Sigmoid colon (tissue), 7 donors: Measurements from ENCODE around the gene RNU7-1. TPM values are rescaled to one million over a fixed set of nuclear protein-coding genes. Genes with fewer than 3 reads are reported as not detected.

Experiments used
- DNase-seq: peaks from one replicate; pipeline ENCODE4 v3.0.0-alpha.2; 2019
- H3K27ac ChIP-seq, 4 donors: fragments of 200-600 bp; sonication (generic); one replicate each; pipeline ENCODE4 v1.5.1; 2016 to 2019; ENCODE audit warnings: mild to moderate bottlenecking in 1 of 4
- H3K27me3 ChIP-seq, 3 donors: fragments of 200-600 bp; sonication (generic); one replicate each; pipeline ENCODE4 v1.5.1; 2019; ENCODE audit warnings: mild to moderate bottlenecking in 1 of 3
- H3K36me3 ChIP-seq, 4 donors: fragments of 200-600 bp; sonication (generic); one replicate each; pipeline ENCODE4 v1.5.1; 2016 to 2019
- H3K4me1 ChIP-seq, 4 donors: fragments of 200-600 bp; sonication (generic); one replicate each; pipeline ENCODE4 v1.5.1; 2017 to 2019
- H3K4me3 ChIP-seq, 4 donors: fragments of 200-600 bp; sonication (generic); one replicate each; pipeline ENCODE4 v1.5.1; 2017 to 2019; ENCODE audit warnings: mild to moderate bottlenecking in 2 of 4, moderate library complexity in 1 of 4
- H3K9me3 ChIP-seq, 4 donors: fragments of 200-600 bp in 3 of 4; sonication (generic) in 3 of 4; one replicate each; pipeline versions ENCODE4 v1.5.1 to v1.6.1; 2013 to 2019
- EP300 ChIP-seq, 4 donors: sonication (generic); formaldehyde crosslinking; IDR thresholded peaks; one replicate each; pipeline ENCODE4 v1.6.1; 2017; ENCODE audit warnings: antibody characterized with exemption in 4 of 4
- POLR2A ChIP-seq, 2 donors: fragments of 450-650 bp; IDR thresholded peaks; one replicate each; pipeline ENCODE4 v1.6.1; 2016; ENCODE audit warnings: antibody characterized with exemption in 2 of 2, mild to moderate bottlenecking in 2 of 2, moderate library complexity in 2 of 2
- POLR2AphosphoS5 ChIP-seq, 4 donors: sonication (generic); formaldehyde crosslinking; IDR thresholded peaks; one replicate each; pipeline ENCODE4 v1.6.1; 2017; ENCODE audit warnings: antibody characterized with exemption in 4 of 4
- WGBS, 2 donors: extraction: QIAGEN DNeasy Blood & Tissue Kit; methylation state at CpG; one replicate each; pipeline ENCODE4 v1.1.7; 2013; 5-methylcytosine and 5-hydroxymethylcytosine counted together
- intact Hi-C: fragments of 100-400 bp; cut with DNase I; formaldehyde crosslinking; loops from one replicate; pipeline ENCODE4 v1.15.1; 2023
- polyA plus RNA-seq, 3 donors: library from polyadenylated mRNA; stranded (reverse); fragments of 200-250 nt; gene quantifications; one replicate each; pipeline ENCODE4 v1.2.3, GENCODE V29; 2013
- total RNA-seq, 4 donors: library from RNA; depleted of rRNA; stranded (reverse); fragments of >200 nt; gene quantifications; one replicate each; pipeline ENCODE4 v1.1.0, GENCODE V29; 2016
- TF ChIP-seq, protein P1 (sequence below), 4 experiments: fragments of 450-650 bp in 3 of 4; fragments of 200-600 bp in 1 of 4; IDR thresholded peaks; one replicate each; pipeline ENCODE4 v1.5.1; 2016 to 2019; ENCODE audit warnings: antibody characterized with exemption in 4 of 4, mild to moderate bottlenecking in 3 of 4, moderate library complexity in 2 of 4
- donor health status: healthy with polysubstance abuse.
- donor health status: Bipolar disorder and iron deficiency.
- donor health status: healthy.

RNU7-1 gene
- total and polyA plus RNA-seq, 7 donors = not detected

DNA sequence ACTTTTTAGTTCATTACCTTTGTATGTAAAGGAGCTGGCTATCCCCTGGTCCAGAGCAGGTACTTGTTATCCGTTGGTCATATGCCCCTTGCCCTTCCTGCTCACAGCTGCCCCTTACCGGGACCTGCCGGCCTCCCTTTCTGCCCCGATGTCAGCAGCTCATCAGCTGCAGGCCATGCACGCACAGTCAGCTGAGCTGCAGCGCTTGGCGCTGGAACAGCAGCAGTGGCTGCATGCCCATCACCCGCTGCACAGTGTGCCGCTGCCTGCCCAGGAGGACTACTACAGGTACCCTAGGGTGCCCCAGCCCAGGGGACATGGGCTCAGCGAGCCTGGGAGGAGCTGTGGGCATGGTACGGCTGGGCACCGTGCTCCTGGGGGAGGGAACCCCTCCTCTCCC lies 2.3 kb upstream of the RNU7-1 start:
- WGBS, 2 donors = 91 to 94% methylated on average over 12 of the region's 12 CpGs
- intact Hi-C loops = no loop called here
- no peaks in the 10 kb centered on the region for H3K9me3 ChIP-seq
- no peak overlapping the region for H3K4me3 ChIP-seq
- peaks cover 5 to 47% (median 12%) of the 10 kb centered on the region in 4 donors for H3K36me3 ChIP-seq
- H3K27me3 ChIP-seq = no peaks in the 10 kb centered on the region
- H3K27ac ChIP-seq = peak overlapping the region; percentile 37 to 99 (median 93)
- no peak for DNase-seq
- peaks cover 0 to 75% (median 64%) of the 10 kb centered on the region in 4 donors for H3K4me1 ChIP-seq
- TF ChIP-seq, protein P1, sequence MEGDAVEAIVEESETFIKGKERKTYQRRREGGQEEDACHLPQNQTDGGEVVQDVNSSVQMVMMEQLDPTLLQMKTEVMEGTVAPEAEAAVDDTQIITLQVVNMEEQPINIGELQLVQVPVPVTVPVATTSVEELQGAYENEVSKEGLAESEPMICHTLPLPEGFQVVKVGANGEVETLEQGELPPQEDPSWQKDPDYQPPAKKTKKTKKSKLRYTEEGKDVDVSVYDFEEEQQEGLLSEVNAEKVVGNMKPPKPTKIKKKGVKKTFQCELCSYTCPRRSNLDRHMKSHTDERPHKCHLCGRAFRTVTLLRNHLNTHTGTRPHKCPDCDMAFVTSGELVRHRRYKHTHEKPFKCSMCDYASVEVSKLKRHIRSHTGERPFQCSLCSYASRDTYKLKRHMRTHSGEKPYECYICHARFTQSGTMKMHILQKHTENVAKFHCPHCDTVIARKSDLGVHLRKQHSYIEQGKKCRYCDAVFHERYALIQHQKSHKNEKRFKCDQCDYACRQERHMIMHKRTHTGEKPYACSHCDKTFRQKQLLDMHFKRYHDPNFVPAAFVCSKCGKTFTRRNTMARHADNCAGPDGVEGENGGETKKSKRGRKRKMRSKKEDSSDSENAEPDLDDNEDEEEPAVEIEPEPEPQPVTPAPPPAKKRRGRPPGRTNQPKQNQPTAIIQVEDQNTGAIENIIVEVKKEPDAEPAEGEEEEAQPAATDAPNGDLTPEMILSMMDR (IDR thresholded peaks at IDR 0.05) = no peak
- TF ChIP-seq POLR2AphosphoS5 (IDR thresholded peaks at IDR 0.05) (peak in 3 of 4 donors; percentile 13 to 40 (median 35)), EP300 (IDR thresholded peaks at IDR 0.05) (no peak), POLR2A (IDR thresholded peaks at IDR 0.05) (no peak)

DNA sequence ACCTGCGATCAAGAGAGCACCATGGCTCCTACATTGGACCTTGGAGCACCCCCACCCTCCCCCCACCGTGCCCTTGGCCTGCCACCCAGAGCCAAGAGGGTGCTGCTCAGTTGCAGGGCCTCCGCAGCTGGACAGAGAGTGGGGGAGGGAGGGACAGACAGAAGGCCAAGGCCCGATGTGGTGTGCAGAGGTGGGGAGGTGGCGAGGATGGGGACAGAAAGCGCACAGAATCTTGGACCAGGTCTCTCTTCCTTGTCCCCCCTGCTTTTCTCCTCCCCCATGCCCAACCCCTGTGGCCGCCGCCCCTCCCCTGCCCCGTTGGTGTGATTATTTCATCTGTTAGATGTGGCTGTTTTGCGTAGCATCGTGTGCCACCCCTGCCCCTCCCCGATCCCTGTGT lies 1.8 kb upstream of the RNU7-1 start:
- 76 to 85% methylated on average over 12 of the region's 12 CpGs for WGBS, 2 donors
- peak overlapping the region in 3 of 4 donors; percentile 92 to 99 (median 94) for H3K27ac ChIP-seq
- TF ChIP-seq POLR2A (IDR thresholded peaks at IDR 0.05) (no peak), EP300 (IDR thresholded peaks at IDR 0.05) (no peak), POLR2AphosphoS5 (IDR thresholded peaks at IDR 0.05) (no peak)
- TF ChIP-seq, protein P1 (IDR thresholded peaks at IDR 0.05) = no peak
- peaks cover 5 to 49% (median 12%) of the 10 kb centered on the region in 4 donors for H3K36me3 ChIP-seq
- DNase-seq = no peak
- intact Hi-C loops = no loop called here
- H3K9me3 ChIP-seq = no peaks in the 10 kb centered on the region
- no peaks in the 10 kb centered on the region for H3K27me3 ChIP-seq
- no peak overlapping the region for H3K4me3 ChIP-seq
- peaks cover 0 to 78% (median 65%) of the 10 kb centered on the region in 4 donors for H3K4me1 ChIP-seq

DNA sequence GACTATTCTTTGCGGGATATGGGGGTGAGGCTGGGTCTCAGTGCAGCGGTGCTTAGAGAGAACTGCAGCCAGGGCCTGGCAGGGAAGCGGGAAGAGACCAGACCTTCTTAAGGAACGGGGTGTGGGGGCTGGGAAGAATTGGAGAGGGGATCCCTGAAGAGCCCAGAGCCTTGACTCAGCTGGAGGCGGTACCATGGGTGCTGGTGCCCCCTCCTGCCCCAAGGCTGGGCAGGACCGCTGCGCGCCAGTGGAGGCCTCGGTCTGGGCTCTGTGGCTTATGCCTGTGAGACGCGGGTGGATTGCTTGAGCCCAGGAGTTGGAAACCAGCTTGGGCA lies 1.3 kb upstream of the RNU7-1 start:
- H3K4me1 ChIP-seq = peaks cover 0 to 74% (median 60%) of the 10 kb centered on the region in 4 donors
- intact Hi-C loops = no loop called here
- H3K27me3 ChIP-seq = no peaks in the 10 kb centered on the region
- H3K4me3 ChIP-seq = no peak overlapping the region
- no peak for TF ChIP-seq EP300 (IDR thresholded peaks at IDR 0.05)
- peak in 1 of 4 donors; percentile 14 for TF ChIP-seq POLR2AphosphoS5 (IDR thresholded peaks at IDR 0.05)
- no peaks in the 10 kb centered on the region for H3K9me3 ChIP-seq
- peaks cover 5 to 49% (median 12%) of the 10 kb centered on the region in 4 donors for H3K36me3 ChIP-seq
- no peak for DNase-seq
- WGBS, 2 donors = 91 to 92% methylated on average over 11 of the region's 11 CpGs
- H3K27ac ChIP-seq = peak overlapping the region in 3 of 4 donors; percentile 92 to 99 (median 94)

DNA sequence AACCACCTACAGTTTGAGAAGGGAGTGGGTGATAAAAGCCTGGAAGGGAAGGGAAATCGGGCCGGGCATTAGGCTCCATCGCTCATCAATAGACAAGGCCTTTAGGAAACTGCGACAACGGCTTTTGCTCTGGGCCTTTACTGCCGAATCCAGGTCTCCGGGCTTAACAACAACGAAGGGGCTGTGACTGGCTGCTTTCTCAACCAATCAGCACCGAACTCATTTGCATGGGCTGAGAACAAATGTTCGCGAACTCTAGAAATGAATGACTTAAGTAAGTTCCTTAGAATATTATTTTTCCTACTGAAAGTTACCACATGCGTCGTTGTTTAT lies 261 bp upstream of the RNU7-1 start:
- Histone ChIP-seq H3K9me3 (no peaks in the 10 kb centered on the region), H3K27me3 (no peaks in the 10 kb centered on the region), H3K4me1 (peaks cover 0 to 65% (median 53%) of the 10 kb centered on the region in 4 donors), H3K36me3 (peaks cover 5 to 49% (median 12%) of the 10 kb centered on the region in 4 donors), H3K4me3 (peak overlapping the region; percentile 52 to 76 (median 70)), H3K27ac (peak overlapping the region; percentile 92 to 99 (median 96))
- DNase-seq = peak; percentile 96
- intact Hi-C loops = no loop called here
- peak in 1 of 4 donors; percentile 63 for TF ChIP-seq POLR2AphosphoS5 (IDR thresholded peaks at IDR 0.05)
- TF ChIP-seq POLR2A (IDR thresholded peaks at IDR 0.05) = no peak
- TF ChIP-seq EP300 (IDR thresholded peaks at IDR 0.05) = no peak
- TF ChIP-seq, protein P1 (IDR thresholded peaks at IDR 0.05) = no peak
- WGBS, 2 donors = 0 to 1% methylated on average over 13 of the region's 13 CpGs

DNA sequence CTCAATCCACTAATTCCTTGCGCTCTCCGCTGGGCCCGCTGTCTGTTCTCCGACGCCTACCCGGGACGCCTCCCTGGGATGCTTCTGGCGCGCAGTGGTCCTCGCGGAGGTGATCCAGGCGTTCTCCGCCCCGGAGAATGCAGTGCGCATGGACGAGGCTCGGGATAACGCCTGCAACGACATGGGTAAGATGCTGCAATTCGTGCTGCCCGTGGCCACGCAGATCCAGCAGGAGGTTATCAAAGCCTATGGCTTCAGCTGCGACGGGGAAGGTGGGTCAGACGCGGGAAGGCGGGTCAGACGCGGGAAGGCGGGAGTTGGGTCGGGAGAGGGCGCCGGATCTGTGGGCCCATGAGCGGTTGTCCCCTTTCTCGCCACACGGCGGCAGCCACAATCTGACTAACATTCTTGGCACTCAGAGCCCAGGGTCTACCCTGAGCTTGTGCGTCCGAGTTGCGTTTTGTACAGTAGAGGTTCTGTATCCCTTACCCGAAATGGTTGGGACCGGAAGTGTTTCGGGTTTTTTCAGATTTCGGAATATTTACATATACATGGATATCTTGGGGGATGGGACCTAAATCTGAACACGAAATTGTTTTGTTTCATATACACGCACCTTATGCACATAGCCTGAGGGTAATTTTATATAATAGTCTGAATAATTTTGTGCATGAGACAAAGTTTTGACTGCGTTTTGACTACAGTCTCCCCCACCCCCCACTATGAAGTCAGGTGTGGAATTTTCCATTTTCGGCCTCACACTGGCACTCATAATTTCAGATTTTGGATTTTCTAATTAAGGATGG lies 968 bp downstream of the RNU7-1 start:
- Histone ChIP-seq H3K27ac (peak overlapping the region; percentile 92 to 99 (median 96)), H3K4me3 (peak overlapping the region; percentile 52 to 76 (median 70)), H3K9me3 (no peaks in the 10 kb centered on the region), H3K36me3 (peaks cover 5 to 38% (median 12%) of the 10 kb centered on the region in 4 donors), H3K27me3 (no peaks in the 10 kb centered on the region), H3K4me1 (peaks cover 0 to 55% (median 43%) of the 10 kb centered on the region in 4 donors)
- 2 to 3% methylated on average over 48 of the region's 48 CpGs for WGBS, 2 donors
- intact Hi-C loops = loop anchor here (1.0 to 2.0 kb wide), 3 partner anchors 21 to 168 kb away; partner anchors contain the start of gene LPCAT3
- DNase-seq = peak; percentile 98
- TF ChIP-seq POLR2A (IDR thresholded peaks at IDR 0.05) (no peak), EP300 (IDR thresholded peaks at IDR 0.05) (no peak), POLR2AphosphoS5 (IDR thresholded peaks at IDR 0.05) (peak; percentile 61 to 81 (median 75))
- TF ChIP-seq, protein P1 (IDR thresholded peaks at IDR 0.05) = peak; percentile 77 to 97 (median 89)
